Measurements from ENCODE around the gene ENO1.

- no peak for TF ChIP-seq REST (IDR thresholded peaks at IDR 0.05; ENCODE audit: low read depth)
- TF ChIP-seq POLR2A (IDR thresholded peaks at IDR 0.05; ENCODE audit: borderline replicate concordance, extremely low read depth, insufficient read depth, insufficient read length) = no peak
- no peak for TF ChIP-seq SIN3A (IDR thresholded peaks at IDR 0.05; ENCODE audit: low read depth)
- no peak for TF ChIP-seq JUND (IDR thresholded peaks at IDR 0.05)
- no peak for TF ChIP-seq CTCF (IDR thresholded peaks at IDR 0.05 in 2 of 3, conservative IDR thresholded peaks at IDR 0.05 in 1 of 3; ENCODE audit: borderline replicate concordance in 1 of 3, insufficient read depth in 1 of 3, low read depth in 2 of 3, low read length in 2 of 3)
- TF ChIP-seq POLR2AphosphoS5 (IDR thresholded peaks at IDR 0.05; ENCODE audit: low read depth, low read length) = no peak
Measured at GRCh38 chr1:8908388-8909151, 30.1 kb upstream of the ENO1 start.

Data from HCT116 (cell line).